Limb (tissue), 2 donors: ENCODE measurements around the gene IPPK.
A peak's percentile ranks its signal among the peaks of the same experiment; 100 is the strongest.

Experiments used
- DNase-seq, 2 donors: peaks; one replicate each; pipeline ENCODE4 v3.0.0-alpha.2; 2016; ENCODE audit errors: extremely low spot score in 2 of 2

Gene IPPK, protein sequence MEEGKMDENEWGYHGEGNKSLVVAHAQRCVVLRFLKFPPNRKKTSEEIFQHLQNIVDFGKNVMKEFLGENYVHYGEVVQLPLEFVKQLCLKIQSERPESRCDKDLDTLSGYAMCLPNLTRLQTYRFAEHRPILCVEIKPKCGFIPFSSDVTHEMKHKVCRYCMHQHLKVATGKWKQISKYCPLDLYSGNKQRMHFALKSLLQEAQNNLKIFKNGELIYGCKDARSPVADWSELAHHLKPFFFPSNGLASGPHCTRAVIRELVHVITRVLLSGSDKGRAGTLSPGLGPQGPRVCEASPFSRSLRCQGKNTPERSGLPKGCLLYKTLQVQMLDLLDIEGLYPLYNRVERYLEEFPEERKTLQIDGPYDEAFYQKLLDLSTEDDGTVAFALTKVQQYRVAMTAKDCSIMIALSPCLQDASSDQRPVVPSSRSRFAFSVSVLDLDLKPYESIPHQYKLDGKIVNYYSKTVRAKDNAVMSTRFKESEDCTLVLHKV

DNA sequence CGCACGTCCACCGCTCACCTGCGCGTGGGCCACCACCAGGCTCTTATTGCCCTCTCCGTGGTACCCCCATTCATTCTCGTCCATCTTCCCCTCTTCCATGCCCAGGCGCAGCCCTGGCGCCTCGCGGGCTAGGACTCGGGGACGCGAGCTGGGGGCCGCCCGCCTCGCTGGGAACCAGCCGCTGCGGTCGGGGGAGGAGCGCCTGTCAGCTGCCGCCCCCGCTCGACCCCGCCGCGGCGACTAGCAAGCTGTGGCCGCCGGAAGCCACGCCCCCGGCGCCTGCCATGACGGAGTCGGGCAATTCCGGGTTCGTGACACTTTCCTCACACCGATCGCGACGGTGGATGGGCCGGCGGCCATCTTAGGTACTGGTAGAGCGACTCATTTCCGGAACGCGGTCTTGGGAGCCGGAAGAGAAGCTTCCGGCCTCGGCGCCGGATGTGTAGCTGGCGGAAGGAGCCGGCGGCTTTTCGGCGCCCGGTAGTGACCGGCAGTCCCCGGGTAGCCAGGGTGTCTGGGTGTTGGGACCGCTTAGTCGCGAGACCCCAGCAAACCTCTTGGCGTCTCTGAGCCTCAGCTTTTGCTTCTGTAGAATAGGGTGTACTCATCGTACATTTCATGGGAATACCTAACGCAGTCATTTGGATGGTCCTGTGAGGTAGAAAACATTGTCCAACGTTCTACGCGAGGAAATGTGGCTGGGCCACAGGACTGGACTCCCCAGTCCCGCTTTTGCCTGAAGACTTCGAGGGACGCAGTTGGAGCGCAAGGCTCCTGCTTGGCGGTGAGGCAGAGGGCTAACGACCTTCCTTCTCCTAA lies at the start of gene IPPK:
TSS of gene IPPK (minus strand) at position 242 of the 819 bp plus-strand sequence. CDS start at position 99, 143 bp downstream.
- DNase-seq = peak; percentile 97 to 99

- DNase-seq = no peak
These were observed 49.2 kb upstream of the IPPK start for GRCh38 chr9:92719028-92719647.

- DNase-seq = no peak
These were observed 48.4 kb upstream of the IPPK start for GRCh38 chr9:92718086-92719001.

DNA sequence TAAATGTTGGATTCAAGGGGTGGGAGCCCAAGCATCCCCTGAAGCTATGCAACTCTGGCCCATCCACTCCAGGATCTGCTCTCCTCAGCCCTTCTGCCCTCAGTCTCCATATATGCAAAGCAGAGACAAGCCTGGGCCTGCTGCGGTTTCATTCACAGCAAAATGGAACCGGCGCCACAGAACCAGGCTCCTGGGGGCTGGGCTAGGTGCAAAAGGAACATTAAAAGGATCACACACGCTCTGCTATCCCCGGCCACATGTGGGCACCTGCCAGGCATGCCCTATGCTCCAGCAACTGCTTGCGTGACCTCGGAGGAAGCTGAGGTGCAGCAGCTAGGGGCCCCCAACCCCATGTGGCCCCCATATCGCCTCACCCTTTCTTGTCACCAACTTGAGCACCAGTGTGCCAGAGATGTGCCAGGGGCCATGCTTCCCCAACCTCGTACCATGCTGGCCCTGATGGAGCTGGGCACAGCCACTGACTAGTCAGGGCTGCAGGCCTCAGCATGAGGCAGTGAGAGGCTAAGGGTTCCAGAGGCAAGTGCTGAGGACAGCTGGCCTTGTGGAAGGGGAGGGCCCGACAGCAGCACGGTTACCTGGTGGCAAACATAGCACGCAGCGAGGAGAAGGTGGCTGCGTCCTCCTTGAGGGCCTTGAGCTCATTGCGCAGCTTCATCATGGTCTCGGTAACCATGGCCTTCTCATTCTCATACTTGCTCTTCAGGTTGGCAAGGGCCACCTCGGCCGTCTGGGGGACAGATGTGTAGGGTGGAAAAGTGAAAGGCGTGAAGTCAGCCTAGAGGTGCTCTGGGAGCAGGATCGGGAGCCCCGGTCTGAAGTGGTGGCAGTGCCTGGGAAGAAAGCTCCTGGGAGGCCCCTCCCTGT lies 47.5 kb upstream of the IPPK start:
- DNase-seq = no peak

GRCh38 chr9:92716557-92716956 lies 46.6 kb upstream of the IPPK start:
- peak; percentile 22 to 83 for DNase-seq

GRCh38 chr9:92715488-92716231 lies 45.7 kb upstream of the IPPK start:
- no peak for DNase-seq

DNA sequence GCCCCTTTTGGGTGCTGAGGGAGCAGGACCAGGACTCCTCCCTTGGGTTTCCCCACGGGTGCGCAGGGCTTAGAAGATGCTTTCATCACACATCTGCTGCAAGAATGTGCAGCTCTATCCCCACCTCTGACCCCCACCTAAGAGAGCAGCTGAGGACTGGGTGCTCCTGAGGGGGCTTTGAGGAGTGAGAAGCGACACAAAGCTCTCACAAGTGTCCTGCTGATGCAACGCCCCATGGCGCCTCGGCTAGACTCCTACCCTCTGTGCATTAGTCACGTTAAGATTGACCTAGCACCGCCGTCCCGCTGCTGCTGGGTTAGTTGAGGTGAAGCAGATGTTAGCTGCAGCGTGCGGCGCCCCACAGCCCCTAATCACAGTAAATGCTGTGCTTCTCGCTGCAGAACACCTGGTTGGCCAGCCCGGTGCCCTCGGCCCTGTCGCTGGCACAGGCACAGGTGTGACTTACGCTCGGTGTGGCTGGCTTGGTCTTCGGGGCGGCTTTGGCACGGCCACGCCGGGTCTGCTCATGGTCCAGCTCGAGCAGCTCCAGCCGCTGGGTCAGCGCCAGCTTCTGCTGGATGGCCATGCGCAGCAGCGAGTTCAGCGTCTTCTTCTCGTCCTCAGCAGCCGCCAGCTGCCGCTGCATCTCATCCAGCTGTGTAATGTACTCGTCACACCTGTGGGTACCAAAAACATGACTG lies 45.0 kb upstream of the IPPK start:
- no peak for DNase-seq

DNA sequence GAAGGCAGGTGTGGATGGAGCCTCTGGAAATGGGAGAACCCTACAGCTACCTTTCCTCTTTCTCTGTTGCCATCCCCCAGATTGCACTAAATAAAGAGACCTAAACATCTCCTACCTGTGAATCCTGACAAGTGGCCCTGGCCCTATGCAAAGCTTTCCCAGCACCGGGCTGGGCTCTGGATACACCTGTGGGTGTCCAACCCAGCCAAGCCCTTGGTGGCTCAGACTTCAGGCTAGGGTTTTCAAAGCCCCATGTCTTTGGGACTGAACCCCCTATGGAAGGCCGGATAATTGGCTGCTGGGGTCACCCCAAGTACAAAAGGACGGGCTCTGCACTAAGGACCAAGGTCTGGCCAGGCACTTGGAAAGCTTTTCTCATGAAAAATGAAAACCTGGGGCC lies 44.1 kb upstream of the IPPK start:
- DNase-seq = no peak

DNA sequence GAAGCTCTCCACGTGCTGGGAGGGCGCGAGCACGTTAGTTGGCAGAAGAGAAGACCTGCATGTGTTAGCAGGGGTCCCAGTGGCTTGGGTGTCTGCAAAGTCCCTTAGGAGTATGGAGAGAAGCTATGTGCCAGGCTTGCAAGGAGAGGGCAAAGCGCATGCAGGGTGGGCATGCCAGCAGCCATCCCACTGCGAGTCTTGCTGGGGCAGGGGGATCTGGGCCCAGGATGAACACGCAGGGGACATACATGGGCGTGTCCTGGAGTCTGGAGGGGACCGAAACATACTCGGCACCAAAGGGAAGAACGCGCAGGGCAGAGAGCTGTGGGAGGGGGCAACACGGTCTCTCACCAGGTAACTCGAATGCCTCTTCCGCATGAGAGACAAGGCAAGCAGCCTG lies 43.6 kb upstream of the IPPK start:
- DNase-seq = no peak

- no peak for DNase-seq
These were observed 42.8 kb upstream of the IPPK start for GRCh38 chr9:92712767-92713166.

DNA sequence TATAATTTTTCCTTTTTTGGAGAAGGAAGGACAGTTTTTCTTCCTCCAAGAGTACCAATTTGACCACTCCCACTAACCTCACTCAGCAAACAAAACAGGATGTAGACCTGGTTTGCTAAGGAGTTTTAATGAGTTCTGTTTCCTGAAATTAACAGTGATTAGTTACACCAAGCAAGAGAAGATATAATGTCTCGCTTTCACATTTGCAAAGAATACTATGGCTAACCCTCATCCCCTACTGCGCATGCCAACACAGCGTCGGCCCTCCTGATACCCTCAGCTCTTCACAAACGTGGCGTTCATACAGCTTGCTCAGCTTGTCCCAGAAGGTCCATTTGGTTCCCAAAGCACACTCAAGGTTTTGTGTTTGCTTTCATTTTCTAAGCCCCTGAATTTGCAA lies 41.9 kb upstream of the IPPK start:
- no peak for DNase-seq

- DNase-seq = no peak
These were observed 41.2 kb upstream of the IPPK start for GRCh38 chr9:92711146-92711545.

GRCh38 chr9:92710368-92710767 lies 40.4 kb upstream of the IPPK start:
- no peak for DNase-seq

DNA sequence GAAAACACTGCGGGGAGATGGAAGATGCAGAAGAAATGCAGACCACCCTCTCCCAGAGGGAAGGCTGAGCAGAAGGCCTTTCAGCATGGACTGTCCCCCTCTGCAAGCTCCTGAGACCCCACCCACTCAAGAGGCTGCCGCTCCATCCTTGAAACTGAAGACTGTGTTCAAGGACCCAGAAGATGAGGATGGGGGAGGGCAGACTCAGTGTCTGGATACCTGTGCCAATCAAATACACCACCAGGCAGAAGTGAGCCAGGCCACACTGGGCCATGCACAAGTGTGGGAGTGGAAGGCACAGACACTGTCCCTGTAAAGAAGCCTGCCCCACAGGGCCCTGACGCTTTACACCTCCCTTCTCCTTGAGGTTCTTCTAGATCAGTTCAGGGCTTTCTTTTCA lies 40.0 kb upstream of the IPPK start:
- no peak for DNase-seq

GRCh38 chr9:92709240-92709639 lies 39.3 kb upstream of the IPPK start:
- no peak for DNase-seq

DNA sequence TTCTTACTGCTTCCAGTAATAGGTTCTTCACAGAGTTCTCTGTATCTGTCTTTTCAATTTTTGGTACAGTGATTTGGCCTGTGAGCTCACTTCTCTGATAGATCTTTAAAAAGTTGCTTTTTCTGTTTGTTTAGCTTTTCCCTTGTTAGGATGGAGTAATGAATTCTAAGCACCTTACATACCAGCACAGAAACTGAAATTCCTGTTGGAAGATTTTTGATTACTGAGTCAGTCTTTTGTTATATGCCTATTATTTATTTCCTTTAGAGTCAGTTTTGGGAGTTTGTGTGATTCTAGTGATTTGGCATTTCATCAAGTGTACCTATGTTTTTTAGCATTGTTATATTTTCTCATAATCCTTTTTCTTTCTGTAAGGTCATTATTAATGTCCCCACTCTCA lies 37.6 kb upstream of the IPPK start:
- no peak for DNase-seq

DNA sequence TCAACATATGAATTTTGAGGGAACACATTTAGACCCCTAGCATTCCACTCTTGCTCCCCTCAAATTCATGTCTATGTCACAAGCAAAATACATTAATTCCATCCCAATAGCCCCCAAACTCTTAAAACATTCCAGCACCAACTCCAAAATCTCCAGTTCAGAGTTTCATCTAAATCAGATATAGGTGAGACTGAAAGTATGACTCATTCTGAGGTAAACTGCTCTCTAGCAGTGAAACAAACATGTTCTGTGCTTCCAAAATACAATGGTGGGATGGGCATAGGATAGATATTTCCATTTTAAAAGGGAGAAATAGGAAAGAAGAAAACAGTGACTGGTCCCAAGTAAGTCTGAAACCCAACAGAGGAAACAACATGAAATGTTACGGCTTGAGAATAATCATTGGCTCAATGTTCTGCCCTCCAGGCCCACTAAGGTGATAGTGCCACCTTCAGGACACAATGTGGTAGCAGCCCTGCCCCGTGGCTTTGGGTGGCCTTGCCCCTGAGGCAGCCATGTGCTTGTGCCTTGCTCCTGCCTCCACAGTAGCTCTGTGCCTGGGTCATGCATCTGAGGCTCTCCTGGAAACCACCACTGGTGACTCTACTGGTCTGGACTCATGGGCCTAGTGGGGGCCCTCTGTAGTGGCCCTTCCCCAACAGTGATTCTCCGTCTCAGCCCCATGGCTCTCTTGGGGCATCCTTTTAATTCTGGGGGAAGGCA lies 36.4 kb upstream of the IPPK start:
- DNase-seq = no peak

GRCh38 chr9:92704528-92704927 lies 34.6 kb upstream of the IPPK start:
- no peak for DNase-seq
